Measurements from ENCODE around the gene MCEE. TPM values are rescaled to one million over a fixed set of nuclear protein-coding genes. Genes with fewer than 3 reads are reported as not detected.

Gene MCEE
- total and polyA plus RNA-seq, 4 donors, result 16.4 to 32.3 (median 21.6) TPM

GRCh38 chr2:71074893-71075395 lies 55.1 kb downstream of the MCEE start:
- WGBS, 2 donors, result 75 to 89% methylated on average over 2 of the region's 2 CpGs
- TF ChIP-seq CTCF (IDR thresholded peaks at IDR 0.05; ENCODE audit: control extremely low read depth, extremely low read depth), result no peak
- no peaks in the 10 kb centered on the region for H3K9me3 ChIP-seq (ENCODE audit: control insufficient read depth in 4 of 4, insufficient read depth in 3 of 4, low read length in 3 of 4)
- H3K4me3 ChIP-seq, result no peak overlapping the region
- peaks cover 0 to 14% (median under 1%) of the 10 kb centered on the region in 5 donors for H3K4me1 ChIP-seq (ENCODE audit: control insufficient read depth in 5 of 5, insufficient read depth in 5 of 5, low read length in 5 of 5)
- peaks cover 16 to 40% (median 26%) of the 10 kb centered on the region in 4 donors for H3K36me3 ChIP-seq (ENCODE audit: control insufficient read depth in 4 of 4, insufficient read depth in 4 of 4, low read length in 4 of 4)
- ATAC-seq (ENCODE audit: insufficient read depth, low FRiP score) (no peak), DNase-seq (no peak)
- no peak overlapping the region for H3K27ac ChIP-seq (ENCODE audit: low read depth in 1 of 2, low read length in 1 of 2)
- H3K9ac ChIP-seq (ENCODE audit: insufficient read depth in 1 of 2, low read length in 2 of 2), result no peak overlapping the region
- no peaks in the 10 kb centered on the region for H3K27me3 ChIP-seq (ENCODE audit: control insufficient read depth in 3 of 3, insufficient read depth in 3 of 3, low read length in 2 of 3)

- no peak for DNase-seq
Observed at GRCh38 chr2:71073475-71073874, 56.6 kb downstream of the MCEE start.

GRCh38 chr2:71072492-71072891 lies 57.5 kb downstream of the MCEE start:
- H3K4me3 ChIP-seq, result no peak overlapping the region
- TF ChIP-seq CTCF (IDR thresholded peaks at IDR 0.05; ENCODE audit: control extremely low read depth, extremely low read depth), result no peak
- H3K27me3 ChIP-seq (ENCODE audit: control insufficient read depth in 3 of 3, insufficient read depth in 3 of 3, low read length in 2 of 3), result no peaks in the 10 kb centered on the region
- DNase-seq (no peak), ATAC-seq (ENCODE audit: insufficient read depth, low FRiP score) (no peak)
- peaks cover 3 to 24% (median 9%) of the 10 kb centered on the region in 5 donors for H3K4me1 ChIP-seq (ENCODE audit: control insufficient read depth in 5 of 5, insufficient read depth in 5 of 5, low read length in 5 of 5)
- H3K27ac ChIP-seq (ENCODE audit: low read depth in 1 of 2, low read length in 1 of 2), result peak overlapping the region in 1 of 2 donors; percentile 62
- 92 to 95% methylated on average over 4 of the region's 4 CpGs for WGBS, 2 donors
- no peaks in the 10 kb centered on the region for H3K9me3 ChIP-seq (ENCODE audit: control insufficient read depth in 4 of 4, insufficient read depth in 3 of 4, low read length in 3 of 4)
- peaks cover 12 to 31% (median 24%) of the 10 kb centered on the region in 4 donors for H3K36me3 ChIP-seq (ENCODE audit: control insufficient read depth in 4 of 4, insufficient read depth in 4 of 4, low read length in 4 of 4)
- no peak overlapping the region for H3K9ac ChIP-seq (ENCODE audit: insufficient read depth in 1 of 2, low read length in 2 of 2)

More at GRCh38 chr2:71073475-71073874, 56.6 kb downstream of the MCEE start:
- ATAC-seq (ENCODE audit: insufficient read depth, low FRiP score), result no peak
- H3K9me3 ChIP-seq (ENCODE audit: control insufficient read depth in 4 of 4, insufficient read depth in 3 of 4, low read length in 3 of 4), result no peaks in the 10 kb centered on the region
- no peak overlapping the region for H3K9ac ChIP-seq (ENCODE audit: insufficient read depth in 1 of 2, low read length in 2 of 2)
- WGBS, 2 donors, result 95 to 96% methylated on average over 8 of the region's 8 CpGs
- H3K4me3 ChIP-seq, result no peak overlapping the region
- TF ChIP-seq CTCF (IDR thresholded peaks at IDR 0.05; ENCODE audit: control extremely low read depth, extremely low read depth), result no peak
- H3K36me3 ChIP-seq (ENCODE audit: control insufficient read depth in 4 of 4, insufficient read depth in 4 of 4, low read length in 4 of 4), result peaks cover 16 to 34% (median 25%) of the 10 kb centered on the region in 4 donors
- H3K27ac ChIP-seq (ENCODE audit: low read depth in 1 of 2, low read length in 1 of 2), result no peak overlapping the region
- H3K4me1 ChIP-seq (ENCODE audit: control insufficient read depth in 5 of 5, insufficient read depth in 5 of 5, low read length in 5 of 5), result peaks cover 3 to 21% (median 9%) of the 10 kb centered on the region in 5 donors
- no peaks in the 10 kb centered on the region for H3K27me3 ChIP-seq (ENCODE audit: control insufficient read depth in 3 of 3, insufficient read depth in 3 of 3, low read length in 2 of 3)
